K562 (cell line): ENCODE results near the gene CEMIP. TPM values are rescaled to one million over a fixed set of nuclear protein-coding genes. Genes with fewer than 3 reads are reported as not detected.

Source experiments
- ATAC-seq: fragments of 200-7000 bp; cut with Tn5 transposase; 3 replicates; pipeline ENCODE4 v1.9.1; 2020; ENCODE audit warnings: moderate library complexity
- BruUV-seq: library from RNA; stranded (reverse); fragments of 400-500 nt; replicated peaks from 2 replicates; lab custom pipeline; 2021; lab: Mats Ljungman, UMichigan
- CTCF ChIA-PET: fragments of 300-600 bp; formaldehyde crosslinking; extraction: SDS; loops from one replicate; lab custom pipeline; 2021; ENCODE audit warnings: low intra/inter-chr PET ratio; lab: Yijun Ruan, JAX
- POLR2A ChIA-PET: fragments of 300-600, 350-650 bp; sonication (Branson Sonifier 250); formaldehyde crosslinking; extraction: SDS; loops from one replicate; lab custom pipeline; 2021; ENCODE audit warnings: antibody characterized with exemption, inconsistent platforms; lab: Yijun Ruan, JAX
- DNase-seq, 4 experiments: peaks; one replicate each; pipeline versions ENCODE4 v3.0.0 to v3.0.0-alpha.2; 2011 to 2018; ENCODE audit warnings: low spot score in 3 of 4, mixed read lengths in 3 of 4; ENCODE audit errors: extremely low read depth in 1 of 4
- FAIRE-seq: peaks from 2 replicates; lab custom pipeline; 2011; peaks lifted over from hg19 to GRCh38; lab: Jason Lieb, UNC
- H2AFZ ChIP-seq: 2 replicates; pipeline ENCODE4 v1.6.0; 2011; ENCODE audit warnings: low read depth, low read length, control low read depth, inconsistent platforms
- H3K27ac ChIP-seq: fragments of 200-600 bp; 3 replicates; pipeline ENCODE4 v1.8.0; 2011; ENCODE audit warnings: low read depth, mild to moderate bottlenecking, control low read depth, inconsistent platforms, low read length, moderate library complexity, mixed read lengths; ENCODE audit errors: extremely low read depth
- H3K27me3 ChIP-seq, 2 experiments: fragments of 300-600 bp in 1 of 2; 2 replicates in 1 of 2; 3 replicates in 1 of 2; pipeline versions ENCODE4 v1.6.0 to v1.8.0; 2011; ENCODE audit warnings: inconsistent platforms in 2 of 2, low read length in 2 of 2, mild to moderate bottlenecking in 1 of 2, mixed read lengths in 1 of 2, moderate library complexity in 1 of 2; ENCODE audit not compliant: control insufficient read depth in 2 of 2, insufficient read depth in 2 of 2
- H3K36me3 ChIP-seq: fragments of 300-600 bp; 3 replicates; pipeline ENCODE4 v1.8.0; 2011; ENCODE audit warnings: mild to moderate bottlenecking, low read length, inconsistent platforms; ENCODE audit not compliant: control insufficient read depth, insufficient read depth
- H3K4me1 ChIP-seq, 2 experiments: fragments of 200-600 bp in 1 of 2; replicated peaks in 1 of 2; 2 replicates in 1 of 2; 3 replicates in 1 of 2; pipeline versions ENCODE4 v1.5.1 to v1.8.0; 2011; ENCODE audit warnings: inconsistent platforms in 2 of 2, low read length in 2 of 2, mild to moderate bottlenecking in 1 of 2, mixed read lengths in 1 of 2, moderate library complexity in 1 of 2; ENCODE audit not compliant: control insufficient read depth in 2 of 2, insufficient read depth in 2 of 2
- H3K4me2 ChIP-seq: 2 replicates; pipeline ENCODE4 v1.6.1; 2011; ENCODE audit warnings: low read length, control low read depth, inconsistent platforms, mixed read lengths; ENCODE audit not compliant: insufficient read depth
- H3K4me3 ChIP-seq: fragments of 200-600 bp; sonication (generic), shearing (Covaris generic); 2 replicates; pipeline ENCODE4 v1.5.1; 2016; ENCODE audit warnings: control low read depth, inconsistent platforms
- H3K79me2 ChIP-seq: fragments of 200-600 bp; 3 replicates; pipeline ENCODE4 v1.8.0; 2011; ENCODE audit warnings: low read length, inconsistent platforms; ENCODE audit not compliant: control insufficient read depth, insufficient read depth
- H3K9ac ChIP-seq, 2 experiments: 2 replicates each; pipeline versions ENCODE4 v1.6.0 to v1.6.1; 2011; ENCODE audit warnings: low read depth in 2 of 2, low read length in 2 of 2, control low read depth in 1 of 2, inconsistent platforms in 1 of 2, mild to moderate bottlenecking in 1 of 2, mixed read lengths in 1 of 2; ENCODE audit not compliant: insufficient read depth in 1 of 2
- H3K9me1 ChIP-seq: one replicate; pipeline ENCODE4 v1.6.0; 2011; ENCODE audit warnings: inconsistent platforms, mild to moderate bottlenecking, low read length, moderate library complexity; ENCODE audit not compliant: control insufficient read depth, insufficient read depth
- H3K9me3 ChIP-seq: replicated peaks from 2 replicates; pipeline ENCODE4 v1.5.1; 2011; ENCODE audit warnings: low read depth, low read length, inconsistent platforms; ENCODE audit not compliant: control insufficient read depth, insufficient read depth
- H4K20me1 ChIP-seq: replicated peaks from 2 replicates; pipeline ENCODE4 v1.6.1; 2011; ENCODE audit warnings: low read length, inconsistent platforms, mixed read lengths; ENCODE audit not compliant: control insufficient read depth, insufficient read depth
- BDP1 ChIP-seq: IDR thresholded peaks from 3 replicates; pipeline ENCODE4 v1.6.1; 2011; ENCODE audit not compliant: insufficient read length, insufficient read depth
- CAMTA2 ChIP-seq: fragments of 250-450 bp; sonication (Bioruptor Pico); conservative IDR thresholded peaks from 2 replicates; pipeline ENCODE4 v1.5.1; 2022
- KLF13 ChIP-seq: fragments of 450-650 bp; IDR thresholded peaks from 2 replicates; pipeline ENCODE4 v1.6.1; 2016; ENCODE audit warnings: missing genetic modification characterization, low read depth, mild to moderate bottlenecking, missing compliant biosample characterization, moderate library complexity, borderline replicate concordance
- MCM3 ChIP-seq: fragments of 450-650 bp; IDR thresholded peaks from 2 replicates; pipeline ENCODE4 v1.6.1; 2016
- RAD21 ChIP-seq, 2 experiments: fragments of 250-450 bp in 1 of 2; fragments of 450-650 bp in 1 of 2; sonication (Bioruptor Pico) in 1 of 2; formaldehyde crosslinking in 1 of 2; IDR thresholded peaks in 1 of 2; conservative IDR thresholded peaks in 1 of 2; 2 replicates each; pipeline versions ENCODE4 v1.4.0 to v1.8.0; 2020 to 2022; ENCODE audit warnings: mild to moderate bottlenecking in 2 of 2, moderate library complexity in 1 of 2
- SLC30A9 ChIP-seq: fragments of 250-450 bp; sonication (Bioruptor Pico); IDR thresholded peaks from 2 replicates; pipeline ENCODE4 v1.8.0; 2022; ENCODE audit warnings: mild to moderate bottlenecking, moderate library complexity
- SPI1 ChIP-seq: IDR thresholded peaks from 2 replicates; pipeline ENCODE4 v1.6.1; 2011; ENCODE audit warnings: low read depth, low read length, control low read depth, borderline replicate concordance
- STAG1 ChIP-seq: sonication (generic); formaldehyde crosslinking; IDR thresholded peaks from 2 replicates; pipeline ENCODE4 v1.5.0; 2020; ENCODE audit warnings: missing genetic modification reagents, borderline replicate concordance
- ZBTB12 ChIP-seq: fragments of 250-450 bp; sonication (Bioruptor Pico); IDR thresholded peaks from 2 replicates; pipeline ENCODE4 v1.4.0; 2020
- ZNF143 ChIP-seq: sonication (generic); formaldehyde crosslinking; IDR thresholded peaks from 2 replicates; pipeline ENCODE4 v1.9.0; 2022; ENCODE audit warnings: mild to moderate bottlenecking, missing genetic modification reagents
- WGBS: fragments of 100-300 bp; shearing (Covaris generic); methylation state at CpG from one replicate; pipeline ENCODE4 v1.1.6; 2016; ENCODE audit warnings: low coverage, mixed read lengths; ENCODE audit not compliant: insufficient coverage; ENCODE audit errors: missing lambda C conversion rate; 5-methylcytosine and 5-hydroxymethylcytosine counted together
- in situ Hi-C: fragments of 300-500 bp; cut with MboI; formaldehyde crosslinking; loops from 4 replicates; pipeline ENCODE4 v1.15.0; 2018; ENCODE audit warnings: inconsistent platforms, mixed read lengths
- intact Hi-C: fragments of 100-400 bp; cut with micrococcal nuclease; formaldehyde crosslinking; loops from 2 replicates; pipeline ENCODE4 v1.14.2; 2022
- polyA plus RNA-seq, 8 experiments: library from polyadenylated mRNA; depleted of rRNA in 4 of 8; stranded (reverse) in 5 of 8; unstranded in 3 of 8; fragments of >200 nt; fragmentation: Nextera tagmentation in 2 of 8; fragmentation: Illumina TruSeq in 1 of 8; extraction: Ambion mirVana in 2 of 8; extraction: Trizol in 1 of 8; gene quantifications; 2 replicates each; pipeline versions ENCODE4 v1.2.1 to v1.2.3, GENCODE V29; 2011 to 2014; ENCODE audit warnings: inconsistent platforms in 1 of 8, missing spikeins in 1 of 8
- total RNA-seq, 7 experiments: library from RNA; depleted of rRNA in 6 of 7; stranded (reverse); fragments of >200 nt in 6 of 7; fragmentation: Illumina TruSeq in 2 of 7; extraction: Trizol in 2 of 7; gene quantifications; 2 replicates each; pipeline versions ENCODE4 v1.2.1 to v1.2.3, GENCODE V29; 2011 to 2021; ENCODE audit warnings: low replicate concordance in 1 of 7
- TF ChIP-seq, protein P1 (sequence below), 3 experiments: IDR thresholded peaks in 2 of 3; conservative IDR thresholded peaks in 1 of 3; 2 replicates each; pipeline ENCODE4 v1.5.1; 2011 to 2012; ENCODE audit warnings: low read length in 3 of 3, mild to moderate bottlenecking in 3 of 3, control low read depth in 2 of 3, improper control_type of control experiment in 1 of 3, inconsistent platforms in 1 of 3, low read depth in 1 of 3, mixed read lengths in 1 of 3, moderate library complexity in 1 of 3; ENCODE audit not compliant: insufficient read depth in 2 of 3
- TF ChIP-seq, protein P2 (sequence below): fragments of 450-650 bp; IDR thresholded peaks from 2 replicates; pipeline ENCODE4 v1.6.1; 2016; ENCODE audit warnings: missing biosample characterization, missing genetic modification characterization
- TF ChIP-seq, protein P3 (sequence below): fragments of 450-650 bp; IDR thresholded peaks from 2 replicates; pipeline ENCODE4 v1.6.1; 2017; ENCODE audit warnings: antibody characterized with exemption

CEMIP gene
- total and polyA plus RNA-seq, 9 of the 15 experiments (the other 6 are each of a cell fraction or from before 2014, with no cell fraction given) = 0.33 TPM; not detected in 8

- Histone ChIP-seq H3K36me3 (peaks cover 77% of the 10 kb centered on the region), H4K20me1 (peaks cover 28% of the 10 kb centered on the region), H3K27ac (no peak overlapping the region), H3K9ac (no peak overlapping the region), H3K9me1 (peaks cover 4% of the 10 kb centered on the region), H2AFZ (no peak overlapping the region), H3K27me3 (no peaks in the 10 kb centered on the region), H3K9me3 (no peaks in the 10 kb centered on the region), H3K79me2 (peaks cover 59% of the 10 kb centered on the region), H3K4me3 (no peak overlapping the region), H3K4me2 (no peak overlapping the region), H3K4me1 (peaks cover 10 to 20% of the 10 kb centered on the region in 2 experiments)
- POLR2A ChIA-PET = interaction anchor here (0.6 kb wide), 1 partner anchor 576 kb away, joined by 4 read pairs; no protein-coding TSS in a partner anchor
- CTCF ChIA-PET = interaction anchor here (0.6 to 1.0 kb wide), 2 partner anchors 126 to 203 kb away, joined by 4 to 7 read pairs; partner anchors contain the start of gene CEMIP
- 59% methylated on average over 2 of the region's 2 CpGs for WGBS
- DNase-seq = peak in 2 of 4 experiments; percentile 31 to 34
- TF ChIP-seq MCM3 = no peak
- TF ChIP-seq, protein P1, sequence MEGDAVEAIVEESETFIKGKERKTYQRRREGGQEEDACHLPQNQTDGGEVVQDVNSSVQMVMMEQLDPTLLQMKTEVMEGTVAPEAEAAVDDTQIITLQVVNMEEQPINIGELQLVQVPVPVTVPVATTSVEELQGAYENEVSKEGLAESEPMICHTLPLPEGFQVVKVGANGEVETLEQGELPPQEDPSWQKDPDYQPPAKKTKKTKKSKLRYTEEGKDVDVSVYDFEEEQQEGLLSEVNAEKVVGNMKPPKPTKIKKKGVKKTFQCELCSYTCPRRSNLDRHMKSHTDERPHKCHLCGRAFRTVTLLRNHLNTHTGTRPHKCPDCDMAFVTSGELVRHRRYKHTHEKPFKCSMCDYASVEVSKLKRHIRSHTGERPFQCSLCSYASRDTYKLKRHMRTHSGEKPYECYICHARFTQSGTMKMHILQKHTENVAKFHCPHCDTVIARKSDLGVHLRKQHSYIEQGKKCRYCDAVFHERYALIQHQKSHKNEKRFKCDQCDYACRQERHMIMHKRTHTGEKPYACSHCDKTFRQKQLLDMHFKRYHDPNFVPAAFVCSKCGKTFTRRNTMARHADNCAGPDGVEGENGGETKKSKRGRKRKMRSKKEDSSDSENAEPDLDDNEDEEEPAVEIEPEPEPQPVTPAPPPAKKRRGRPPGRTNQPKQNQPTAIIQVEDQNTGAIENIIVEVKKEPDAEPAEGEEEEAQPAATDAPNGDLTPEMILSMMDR (IDR thresholded peaks at IDR 0.05 in 2 of 3, conservative IDR thresholded peaks at IDR 0.05 in 1 of 3; ENCODE audit: insufficient read depth in 2 of 3, low read depth in 1 of 3, low read length in 3 of 3) = peak; percentile 13 to 39 (median 33); a peak in 2 of 6 replicates
- TF ChIP-seq KLF13 = no peak
- no peak for TF ChIP-seq STAG1
- TF ChIP-seq SPI1 = no peak
- TF ChIP-seq RAD21 (CRISPR knock-in tag; conservative IDR thresholded peaks at IDR 0.05 in 1 of 2, IDR thresholded peaks at IDR 0.05 in 1 of 2) = peak in 1 of 2 experiments; percentile 19; a peak in 1 of 4 replicates
- TF ChIP-seq CAMTA2 (CRISPR knock-in tag) = no peak
- TF ChIP-seq, protein P2, sequence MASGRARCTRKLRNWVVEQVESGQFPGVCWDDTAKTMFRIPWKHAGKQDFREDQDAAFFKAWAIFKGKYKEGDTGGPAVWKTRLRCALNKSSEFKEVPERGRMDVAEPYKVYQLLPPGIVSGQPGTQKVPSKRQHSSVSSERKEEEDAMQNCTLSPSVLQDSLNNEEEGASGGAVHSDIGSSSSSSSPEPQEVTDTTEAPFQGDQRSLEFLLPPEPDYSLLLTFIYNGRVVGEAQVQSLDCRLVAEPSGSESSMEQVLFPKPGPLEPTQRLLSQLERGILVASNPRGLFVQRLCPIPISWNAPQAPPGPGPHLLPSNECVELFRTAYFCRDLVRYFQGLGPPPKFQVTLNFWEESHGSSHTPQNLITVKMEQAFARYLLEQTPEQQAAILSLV (tag) = no peak
- no peak for TF ChIP-seq ZNF143 (CRISPR knock-in tag)
- TF ChIP-seq BDP1 = no peak
- no peak for TF ChIP-seq SLC30A9 (CRISPR knock-in tag)
- TF ChIP-seq ZBTB12 (CRISPR knock-in tag) = no peak
- TF ChIP-seq, protein P3, sequence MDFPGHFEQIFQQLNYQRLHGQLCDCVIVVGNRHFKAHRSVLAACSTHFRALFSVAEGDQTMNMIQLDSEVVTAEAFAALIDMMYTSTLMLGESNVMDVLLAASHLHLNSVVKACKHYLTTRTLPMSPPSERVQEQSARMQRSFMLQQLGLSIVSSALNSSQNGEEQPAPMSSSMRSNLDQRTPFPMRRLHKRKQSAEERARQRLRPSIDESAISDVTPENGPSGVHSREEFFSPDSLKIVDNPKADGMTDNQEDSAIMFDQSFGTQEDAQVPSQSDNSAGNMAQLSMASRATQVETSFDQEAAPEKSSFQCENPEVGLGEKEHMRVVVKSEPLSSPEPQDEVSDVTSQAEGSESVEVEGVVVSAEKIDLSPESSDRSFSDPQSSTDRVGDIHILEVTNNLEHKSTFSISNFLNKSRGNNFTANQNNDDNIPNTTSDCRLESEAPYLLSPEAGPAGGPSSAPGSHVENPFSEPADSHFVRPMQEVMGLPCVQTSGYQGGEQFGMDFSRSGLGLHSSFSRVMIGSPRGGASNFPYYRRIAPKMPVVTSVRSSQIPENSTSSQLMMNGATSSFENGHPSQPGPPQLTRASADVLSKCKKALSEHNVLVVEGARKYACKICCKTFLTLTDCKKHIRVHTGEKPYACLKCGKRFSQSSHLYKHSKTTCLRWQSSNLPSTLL = no peak
- in situ Hi-C loops (no loop called here), intact Hi-C loops (loop anchor here (10.0 kb wide), 1 partner anchor 343 kb away; the partner anchor contains the start of gene STARD5)
- ATAC-seq = peak; percentile 28; the same call in 1 of the 3 replicates
- FAIRE-seq = no peak
- no TSS peak for BruUV-seq
These were observed 203.0 kb downstream of the CEMIP start for GRCh38 chr15:80982205-80982604.
